Mucosa of rectum (tissue), 2 donors: ENCODE data around the gene GID8.

ENCODE experiments used
- H3K27ac ChIP-seq, 2 donors: one replicate each; pipeline ENCODE4 v1.7.0; 2013; ENCODE audit warnings: inconsistent platforms in 2 of 2, low read depth in 2 of 2, low read length in 2 of 2
- H3K27me3 ChIP-seq, 2 donors: one replicate each; pipeline ENCODE4 v1.7.0; 2013; ENCODE audit warnings: low read length in 2 of 2; ENCODE audit not compliant: control insufficient read depth in 2 of 2, insufficient read depth in 2 of 2
- H3K36me3 ChIP-seq, 2 donors: one replicate each; pipeline ENCODE4 v1.7.0; 2013; ENCODE audit warnings: low read length in 2 of 2; ENCODE audit not compliant: control insufficient read depth in 2 of 2, insufficient read depth in 2 of 2
- H3K4me1 ChIP-seq, 2 donors: one replicate each; pipeline ENCODE4 v1.7.0; 2013; ENCODE audit warnings: low read length in 2 of 2, mild to moderate bottlenecking in 1 of 2; ENCODE audit not compliant: control insufficient read depth in 2 of 2, insufficient read depth in 2 of 2
- H3K4me3 ChIP-seq, 2 donors: one replicate each; pipeline ENCODE4 v1.7.0; 2013; ENCODE audit warnings: low read length in 2 of 2
- H3K9ac ChIP-seq, 2 donors: one replicate each; pipeline ENCODE4 v1.7.0; 2013; ENCODE audit warnings: low read length in 2 of 2, low read depth in 1 of 2, mild to moderate bottlenecking in 1 of 2
- H3K9me3 ChIP-seq, 2 donors: one replicate each; pipeline ENCODE4 v1.7.0; 2013; ENCODE audit warnings: low read length in 2 of 2; ENCODE audit not compliant: control insufficient read depth in 2 of 2
- donor health status: healthy.
- donor health status: Normal muscosa, but diverticular disease.

GID8 gene

DNA sequence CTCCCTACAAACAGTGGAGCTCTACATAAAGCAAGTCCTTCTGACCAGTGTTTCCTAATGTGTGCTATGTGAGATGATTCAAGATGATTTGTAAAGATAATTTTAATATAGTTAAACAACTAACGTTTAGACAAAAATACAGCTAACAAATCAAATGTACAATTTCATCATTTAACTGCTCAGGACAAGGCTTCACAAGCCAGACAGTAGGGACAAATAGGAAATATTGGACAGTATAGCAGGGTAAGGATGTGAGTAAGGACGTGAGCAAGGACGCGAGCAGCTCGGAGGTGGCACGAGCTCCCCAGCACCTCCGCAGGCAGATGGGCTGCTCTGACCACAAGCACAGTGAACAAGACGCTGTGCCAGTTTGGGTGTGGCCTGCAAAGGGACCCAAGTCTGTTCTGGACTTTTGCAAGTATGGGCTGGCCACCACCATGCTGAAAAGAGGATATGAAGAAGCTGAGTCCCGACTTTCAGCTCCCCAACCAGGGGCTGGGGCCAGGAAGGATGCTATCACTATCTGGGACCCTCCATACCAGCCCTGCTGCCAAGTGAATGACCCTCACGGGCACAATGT lies 26.2 kb upstream of the GID8 start:
- Histone ChIP-seq H3K9me3 (no peaks in the 10 kb centered on the region), H3K4me1 (peaks cover 2 to 14% of the 10 kb centered on the region in 2 donors), H3K36me3 (peaks cover 61 to 64% of the 10 kb centered on the region in 2 donors), H3K9ac (no peak overlapping the region), H3K27ac (no peak overlapping the region), H3K27me3 (no peaks in the 10 kb centered on the region), H3K4me3 (no peak overlapping the region)

DNA sequence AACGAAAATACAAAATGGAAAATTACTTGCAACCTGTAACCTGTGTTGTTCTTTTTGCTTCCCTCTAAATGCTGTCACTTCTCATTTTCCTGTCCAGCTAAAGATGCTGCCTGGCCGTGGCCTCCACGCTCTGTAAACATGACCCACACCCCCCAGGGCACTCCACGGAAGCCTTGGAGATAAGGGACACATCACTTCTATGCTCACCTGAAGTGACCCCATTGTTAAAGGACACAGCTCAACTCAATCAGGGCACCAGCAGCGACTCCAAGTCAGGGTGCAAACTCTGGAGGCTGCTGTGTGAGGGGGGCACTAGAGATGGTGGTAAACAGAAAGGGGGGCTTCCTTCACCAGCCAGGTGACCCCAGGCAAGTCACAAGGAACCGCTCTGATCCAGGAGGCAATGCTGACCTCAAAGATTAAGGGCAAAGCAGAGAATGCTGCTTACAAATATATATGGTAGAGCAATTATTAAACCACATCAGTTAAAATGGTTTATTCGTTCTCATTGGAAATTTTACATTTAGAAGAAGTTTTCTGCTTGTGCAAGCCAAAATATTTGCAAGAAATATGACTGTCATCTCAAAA lies 24.8 kb upstream of the GID8 start:
- H3K27me3 ChIP-seq: no peaks in the 10 kb centered on the region
- no peak overlapping the region for H3K4me3 ChIP-seq
- H3K27ac ChIP-seq: no peak overlapping the region
- peaks cover 13 to 23% of the 10 kb centered on the region in 2 donors for H3K4me1 ChIP-seq
- H3K36me3 ChIP-seq: peaks cover 50% of the 10 kb centered on the region in 2 donors
- no peaks in the 10 kb centered on the region for H3K9me3 ChIP-seq
- H3K9ac ChIP-seq: no peak overlapping the region

- Histone ChIP-seq H3K9ac (no peak overlapping the region), H3K27ac (no peak overlapping the region), H3K36me3 (peaks cover 37% of the 10 kb centered on the region in 2 donors), H3K4me3 (no peak overlapping the region), H3K27me3 (no peaks in the 10 kb centered on the region), H3K4me1 (peaks cover 17 to 27% of the 10 kb centered on the region in 2 donors), H3K9me3 (no peaks in the 10 kb centered on the region)
These were observed 23.5 kb upstream of the GID8 start for GRCh38 chr20:62914436-62914835.

DNA sequence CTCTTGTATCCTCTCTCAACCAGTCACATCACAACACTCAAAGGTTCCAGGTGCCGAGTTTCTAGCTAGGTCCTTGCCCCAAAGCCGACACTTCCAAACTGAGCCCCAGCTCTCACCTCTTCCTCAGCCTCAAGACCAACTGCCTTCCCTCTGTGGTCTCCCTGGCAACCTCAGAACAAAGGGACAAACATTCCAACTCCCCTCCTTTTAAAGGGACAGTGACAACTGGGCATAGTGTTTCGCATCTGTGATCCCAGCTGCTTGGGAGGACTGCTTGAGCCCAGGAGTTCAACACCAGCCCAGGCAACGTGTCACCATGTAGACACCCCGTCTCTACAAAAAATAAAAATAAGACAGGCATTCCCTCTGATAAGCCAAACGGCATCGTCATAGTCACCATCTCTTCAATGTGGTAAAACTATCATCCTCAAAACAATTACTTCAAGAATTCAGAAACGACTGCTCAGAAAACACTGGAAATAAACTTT lies 22.9 kb upstream of the GID8 start:
- Histone ChIP-seq H3K9me3 (no peaks in the 10 kb centered on the region), H3K4me1 (peaks cover 19 to 31% of the 10 kb centered on the region in 2 donors), H3K36me3 (peaks cover 32 to 33% of the 10 kb centered on the region in 2 donors), H3K27me3 (no peaks in the 10 kb centered on the region), H3K27ac (no peak overlapping the region), H3K4me3 (peak overlapping the region in 1 of 2 donors; percentile 46), H3K9ac (no peak overlapping the region)

GRCh38 chr20:62916703-62917476 lies 21.1 kb upstream of the GID8 start:
- peaks cover 13 to 14% of the 10 kb centered on the region in 2 donors for H3K36me3 ChIP-seq
- no peaks in the 10 kb centered on the region for H3K27me3 ChIP-seq
- H3K9me3 ChIP-seq: no peaks in the 10 kb centered on the region
- H3K4me3 ChIP-seq: no peak overlapping the region
- no peak overlapping the region for H3K9ac ChIP-seq
- no peak overlapping the region for H3K27ac ChIP-seq
- peaks cover 33 to 40% of the 10 kb centered on the region in 2 donors for H3K4me1 ChIP-seq

DNA sequence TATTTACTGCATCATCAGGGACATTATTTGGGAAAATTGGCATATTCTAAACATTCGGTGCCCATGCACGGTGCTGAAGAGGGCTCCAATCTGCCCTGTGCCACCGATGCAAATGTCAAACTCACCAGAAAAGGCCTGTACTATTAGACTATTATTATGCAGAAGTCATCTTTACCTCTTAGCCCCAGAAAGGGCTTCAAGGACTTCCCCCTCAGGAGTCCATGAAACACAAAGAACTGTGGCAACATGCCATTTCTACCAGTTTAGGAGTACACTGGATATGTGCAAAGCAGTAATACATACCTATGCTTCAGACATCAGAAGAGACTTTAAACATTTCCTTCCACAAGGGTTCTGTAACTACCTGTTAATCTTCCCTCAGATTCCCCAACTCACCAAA lies 20.2 kb upstream of the GID8 start:
- Histone ChIP-seq H3K4me3 (no peak overlapping the region), H3K27me3 (no peaks in the 10 kb centered on the region), H3K9me3 (no peaks in the 10 kb centered on the region), H3K27ac (no peak overlapping the region), H3K36me3 (peaks cover 9% of the 10 kb centered on the region in 2 donors), H3K4me1 (peaks cover 39 to 48% of the 10 kb centered on the region in 2 donors), H3K9ac (no peak overlapping the region)

DNA sequence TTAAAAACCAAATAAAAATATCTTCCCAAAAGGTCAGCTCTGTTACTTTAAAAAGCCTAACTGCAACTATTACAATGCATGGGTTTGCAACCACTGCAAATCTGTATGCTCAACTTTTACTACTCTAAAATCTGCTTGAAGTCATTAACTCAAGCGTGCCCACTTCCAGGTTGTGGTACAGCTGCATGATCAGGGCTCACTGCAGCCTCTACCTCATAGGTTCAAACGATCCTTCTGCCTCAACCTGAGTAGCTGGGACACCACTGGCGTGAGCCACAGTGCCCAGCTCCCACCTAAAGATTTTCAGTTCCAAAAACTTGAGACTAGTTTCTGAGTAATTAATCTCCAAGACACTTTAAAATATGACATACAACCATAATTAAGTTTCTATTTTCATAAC lies 19.8 kb upstream of the GID8 start:
- Histone ChIP-seq H3K27me3 (no peaks in the 10 kb centered on the region), H3K4me3 (peak overlapping the region in 1 of 2 donors; percentile 9), H3K27ac (no peak overlapping the region), H3K9me3 (no peaks in the 10 kb centered on the region), H3K36me3 (peaks cover 5 to 6% of the 10 kb centered on the region in 2 donors), H3K4me1 (peaks cover 43 to 52% of the 10 kb centered on the region in 2 donors), H3K9ac (no peak overlapping the region)

DNA sequence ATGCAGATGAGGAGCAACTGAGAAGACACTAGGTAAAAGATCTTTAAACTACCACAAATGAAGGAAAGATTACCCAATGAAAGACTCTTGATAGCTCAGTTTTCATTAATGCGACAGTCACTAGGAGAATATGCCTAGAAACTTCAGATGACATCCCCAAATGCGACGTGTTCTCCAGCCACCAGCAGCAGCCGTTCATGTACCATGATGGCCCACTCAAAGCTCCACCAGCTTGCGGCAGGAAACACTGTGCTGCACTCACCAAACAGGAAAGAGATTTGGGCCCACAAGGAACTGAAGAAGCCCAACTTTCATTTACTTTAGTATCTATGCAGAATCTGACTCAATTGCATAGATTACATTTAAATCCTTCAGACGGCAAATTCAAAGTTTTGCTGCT lies 19.1 kb upstream of the GID8 start:
- Histone ChIP-seq H3K27me3 (no peaks in the 10 kb centered on the region), H3K4me3 (peak overlapping the region in 1 of 2 donors; percentile 15), H3K27ac (no peak overlapping the region), H3K9ac (no peak overlapping the region), H3K9me3 (no peaks in the 10 kb centered on the region), H3K36me3 (no peaks in the 10 kb centered on the region), H3K4me1 (peaks cover 48 to 59% of the 10 kb centered on the region in 2 donors)

GRCh38 chr20:62920039-62920645 lies 17.8 kb upstream of the GID8 start:
- no peaks in the 10 kb centered on the region for H3K27me3 ChIP-seq
- H3K4me3 ChIP-seq: no peak overlapping the region
- no peak overlapping the region for H3K9ac ChIP-seq
- H3K4me1 ChIP-seq: peaks cover 61 to 64% of the 10 kb centered on the region in 2 donors
- H3K36me3 ChIP-seq: no peaks in the 10 kb centered on the region
- no peaks in the 10 kb centered on the region for H3K9me3 ChIP-seq
- no peak overlapping the region for H3K27ac ChIP-seq
